HepG2 (cell line): ENCODE measurements around the gene LPO. TPM values are rescaled to one million over a fixed set of nuclear protein-coding genes. Genes with fewer than 3 reads are reported as not detected.

Experiments
- ATAC-seq: fragments of 200-7000 bp; cut with Tn5 transposase; 3 replicates; pipeline ENCODE4 v1.9.1; 2020; ENCODE audit warnings: mild to moderate bottlenecking, moderate library complexity
- BruUV-seq: library from RNA; stranded (reverse); fragments of 400-500 nt; replicated peaks from 2 replicates; lab custom pipeline; 2021; lab: Mats Ljungman, UMichigan
- CTCF ChIA-PET: fragments of 300-600 bp; formaldehyde crosslinking; extraction: SDS; loops from one replicate; lab custom pipeline; 2021; ENCODE audit warnings: low total read pairs, inconsistent platforms, low intra/inter-chr PET ratio; lab: Yijun Ruan, JAX
- POLR2A ChIA-PET: fragments of 350-600 bp; sonication (Branson Sonifier 250); formaldehyde crosslinking; loops from one replicate; lab custom pipeline; 2020; ENCODE audit warnings: antibody characterized with exemption, inconsistent platforms; lab: Yijun Ruan, JAX
- DNase-seq: peaks from one replicate; pipeline ENCODE4 v3.0.0-alpha.2; 2015; ENCODE audit warnings: low spot score
- FAIRE-seq: peaks from 3 replicates; lab custom pipeline; 2011; peaks lifted over from hg19 to GRCh38; lab: Jason Lieb, UNC
- H2AFZ ChIP-seq: one replicate; pipeline ENCODE4 v1.6.1; 2011; ENCODE audit warnings: low read length, inconsistent platforms
- H3K27ac ChIP-seq: fragments of 300-600 bp; 3 replicates; pipeline ENCODE4 v1.8.0; 2011; ENCODE audit warnings: mixed run types, mild to moderate bottlenecking, mixed read lengths, low read length, inconsistent platforms; ENCODE audit not compliant: insufficient read depth; ENCODE audit errors: extremely low read length
- H3K27me3 ChIP-seq, 2 experiments: fragments of 200-600 bp in 1 of 2; 2 replicates in 1 of 2; 3 replicates in 1 of 2; pipeline versions ENCODE4 v1.6.0 to v1.8.0; 2011; ENCODE audit warnings: low read length in 2 of 2, mild to moderate bottlenecking in 2 of 2, moderate library complexity in 2 of 2, inconsistent platforms in 1 of 2; ENCODE audit not compliant: insufficient read depth in 2 of 2, control insufficient read depth in 1 of 2
- H3K36me3 ChIP-seq, 2 experiments: fragments of 200-600 bp in 1 of 2; replicated peaks in 1 of 2; 2 replicates in 1 of 2; 3 replicates in 1 of 2; pipeline versions ENCODE4 v1.5.1 to v1.8.0; 2011; ENCODE audit warnings: low read length in 2 of 2, inconsistent platforms in 1 of 2; ENCODE audit not compliant: insufficient read depth in 2 of 2, control insufficient read depth in 1 of 2
- H3K4me1 ChIP-seq: 2 replicates; pipeline ENCODE4 v1.5.1; 2012; ENCODE audit warnings: low read length, inconsistent platforms; ENCODE audit not compliant: insufficient read depth
- H3K4me2 ChIP-seq: 2 replicates; pipeline ENCODE4 v1.6.0; 2011; ENCODE audit warnings: low read depth, low read length, inconsistent platforms
- H3K4me3 ChIP-seq, 3 experiments: fragments of 200-600 bp in 1 of 3; sonication (generic), shearing (Covaris generic) in 1 of 3; replicated peaks in 1 of 3; 2 replicates each; pipeline ENCODE4 v1.5.1; 2011 to 2016; ENCODE audit warnings: low read length in 3 of 3, inconsistent platforms in 2 of 3, low read depth in 2 of 3, mild to moderate bottlenecking in 2 of 3, control low read depth in 1 of 3, mixed read lengths in 1 of 3; ENCODE audit not compliant: insufficient read depth in 1 of 3
- H3K79me2 ChIP-seq: one replicate; pipeline ENCODE4 v1.6.1; 2011; ENCODE audit warnings: low read length, inconsistent platforms; ENCODE audit not compliant: insufficient read depth
- H3K9ac ChIP-seq: 2 replicates; pipeline ENCODE4 v1.6.0; 2011; ENCODE audit warnings: mild to moderate bottlenecking, low read depth, low read length, inconsistent platforms; ENCODE audit not compliant: insufficient read depth
- H3K9me3 ChIP-seq: 2 replicates; pipeline ENCODE4 v1.5.1; 2012; ENCODE audit warnings: mild to moderate bottlenecking, low read length
- H4K20me1 ChIP-seq: 2 replicates; pipeline ENCODE4 v1.6.0; 2011; ENCODE audit warnings: inconsistent platforms, mild to moderate bottlenecking, low read length, moderate library complexity; ENCODE audit not compliant: insufficient read depth
- CENPT ChIP-seq: sonication (generic); formaldehyde crosslinking; IDR thresholded peaks from 2 replicates; pipeline ENCODE4 v1.8.0; 2022; ENCODE audit warnings: low read depth, mild to moderate bottlenecking, moderate library complexity, missing genetic modification reagents
- DBP ChIP-seq: sonication (generic); formaldehyde crosslinking; IDR thresholded peaks from 2 replicates; pipeline ENCODE4 v1.4.0; 2020; ENCODE audit warnings: missing genetic modification reagents; ENCODE audit errors: not compliant biosample characterization
- EHMT2 ChIP-seq: fragments of 200-600 bp; sonication (generic); IDR thresholded peaks from 2 replicates; pipeline ENCODE4 v1.7.0; 2017; ENCODE audit warnings: antibody characterized with exemption, low read depth, low read length, borderline replicate concordance
- GFI1 ChIP-seq: sonication (generic); formaldehyde crosslinking; IDR thresholded peaks from 2 replicates; pipeline ENCODE4 v1.5.0; 2020; ENCODE audit warnings: missing genetic modification reagents, mild to moderate bottlenecking, borderline replicate concordance
- MTA1 ChIP-seq: sonication (generic); formaldehyde crosslinking; IDR thresholded peaks from 2 replicates; pipeline ENCODE4 v1.4.0; 2020; ENCODE audit warnings: missing genetic modification reagents, mild to moderate bottlenecking, borderline replicate concordance
- MXD1 ChIP-seq: sonication (generic); formaldehyde crosslinking; IDR thresholded peaks from 2 replicates; pipeline ENCODE4 v1.4.0; 2020; ENCODE audit warnings: mild to moderate bottlenecking, missing genetic modification reagents
- MXD3 ChIP-seq: IDR thresholded peaks from 2 replicates; pipeline ENCODE4 v1.6.1; 2016; ENCODE audit warnings: mild to moderate bottlenecking, missing biosample characterization, missing genetic modification reagents
- NFYC ChIP-seq: IDR thresholded peaks from 2 replicates; pipeline ENCODE4 v1.6.1; 2016; ENCODE audit warnings: missing genetic modification reagents, missing compliant biosample characterization
- REXO4 ChIP-seq: sonication (generic); formaldehyde crosslinking; IDR thresholded peaks from 2 replicates; pipeline ENCODE4 v1.8.0; 2022; ENCODE audit warnings: missing genetic modification reagents, mild to moderate bottlenecking, borderline replicate concordance
- TFE3 ChIP-seq: IDR thresholded peaks from 2 replicates; pipeline ENCODE4 v1.6.1; 2016
- ZBED4 ChIP-seq: sonication (generic); formaldehyde crosslinking; IDR thresholded peaks from 2 replicates; pipeline ENCODE4 v1.4.0; 2020; ENCODE audit warnings: missing genetic modification reagents, borderline replicate concordance
- ZNF598 ChIP-seq: sonication (generic); formaldehyde crosslinking; IDR thresholded peaks from 2 replicates; pipeline ENCODE4 v1.5.1; 2020; ENCODE audit warnings: mild to moderate bottlenecking, missing genetic modification reagents, borderline replicate concordance
- ZNF746 ChIP-seq: sonication (generic); formaldehyde crosslinking; IDR thresholded peaks from 2 replicates; pipeline ENCODE4 v1.8.0; 2022; ENCODE audit warnings: mild to moderate bottlenecking, missing genetic modification reagents
- WGBS: methylation state at CpG from one replicate; pipeline ENCODE4 v1.1.6; 2017; ENCODE audit warnings: low lambda C conversion rate; 5-methylcytosine and 5-hydroxymethylcytosine counted together
- in situ Hi-C: cut with HindIII; loops from 2 replicates; pipeline ENCODE4 v1.10.0; 2017; ENCODE audit warnings: low pct_unique_long_range_greater_than_20kb; ENCODE audit not compliant: extremely low pct_ligation_motif_present
- intact Hi-C: fragments of 100-400 bp; cut with micrococcal nuclease; formaldehyde crosslinking; loops from one replicate; pipeline ENCODE4 v1.10.0; 2022; ENCODE audit not compliant: unreplicated experiment
- polyA plus RNA-seq, 8 experiments: library from polyadenylated mRNA; depleted of rRNA in 3 of 8; stranded (reverse) in 7 of 8; unstranded in 1 of 8; fragments of >200 nt; fragmentation: Illumina TruSeq in 4 of 8; extraction: Trizol in 4 of 8; gene quantifications; 2 replicates each; pipeline versions ENCODE4 v1.2.1 to v1.2.3, GENCODE V29; 2011 to 2016; ENCODE audit warnings: low read depth in 4 of 8, missing spikeins in 1 of 8, mixed read lengths in 1 of 8; ENCODE audit not compliant: insufficient read depth in 1 of 8
- total RNA-seq, 5 experiments: library from RNA; depleted of rRNA; stranded (reverse); fragments of >200 nt; fragmentation: Illumina TruSeq; extraction: Trizol; gene quantifications; 2 replicates each; pipeline ENCODE4 v1.2.3, GENCODE V29; 2016; ENCODE audit warnings: low read depth in 1 of 5

Gene LPO
- total and polyA plus RNA-seq, 2 of the 13 experiments (the other 11 are each of a cell fraction or from before 2014, with no cell fraction given): not detected

GRCh38 chr17:58279016-58279711 is 40.8 kb downstream of the LPO start (continued):
- TF ChIP-seq REXO4 (CRISPR knock-in tag) (no peak), MTA1 (CRISPR knock-in tag) (no peak), ZNF746 (CRISPR knock-in tag) (no peak), CENPT (0 out of 2 replicates have a peak, but pooled peaks have one; percentile 68)

GRCh38 chr17:58279736-58280479 is 41.5 kb downstream of the LPO start:
- no peaks in the 10 kb centered on the region for H3K9me3 ChIP-seq
- ATAC-seq (no peak), FAIRE-seq (no peak), DNase-seq (no peak)
- H3K27me3 ChIP-seq: peaks cover 16 to 73% of the 10 kb centered on the region in 2 experiments; a peak in 4 of 5 replicates
- H3K4me1 ChIP-seq: peaks cover 10% of the 10 kb centered on the region
- no peaks in the 10 kb centered on the region for H3K36me3 ChIP-seq
- no peak overlapping the region for H2AFZ ChIP-seq
- ChIA-PET POLR2A (interaction anchor here (0.6 kb wide), 1 partner anchor 156 kb away, joined by 3 read pairs; no protein-coding TSS in a partner anchor), CTCF (no interaction called here)
- WGBS: 44% methylated on average over 13 of the region's 16 CpGs
- intact Hi-C loops: no loop called here
- no peaks in the 10 kb centered on the region for H3K79me2 ChIP-seq
- in situ Hi-C loops: no loop called here
- H3K9ac ChIP-seq: no peak overlapping the region
- H3K4me2 ChIP-seq: no peak overlapping the region
- H4K20me1 ChIP-seq: no peaks in the 10 kb centered on the region
- no TSS peak for BruUV-seq
- no peak overlapping the region for H3K27ac ChIP-seq
- no peak overlapping the region for H3K4me3 ChIP-seq
- TF ChIP-seq MXD1 (CRISPR knock-in tag) (no peak), MXD3 (CRISPR knock-in tag) (no peak), TFE3 (CRISPR knock-in tag) (no peak), ZBED4 (CRISPR knock-in tag) (no peak), GFI1 (CRISPR knock-in tag) (no peak), DBP (CRISPR knock-in tag) (no peak), ZNF598 (CRISPR knock-in tag) (no peak), EHMT2 (no peak), NFYC (no peak)
